Measurements from ENCODE around the gene WWP2. TPM values are rescaled to one million over a fixed set of nuclear protein-coding genes. Genes with fewer than 3 reads are reported as not detected.

Gene WWP2
- total RNA-seq, 1 experiment from 2014 or later: 12.0 TPM

DNA sequence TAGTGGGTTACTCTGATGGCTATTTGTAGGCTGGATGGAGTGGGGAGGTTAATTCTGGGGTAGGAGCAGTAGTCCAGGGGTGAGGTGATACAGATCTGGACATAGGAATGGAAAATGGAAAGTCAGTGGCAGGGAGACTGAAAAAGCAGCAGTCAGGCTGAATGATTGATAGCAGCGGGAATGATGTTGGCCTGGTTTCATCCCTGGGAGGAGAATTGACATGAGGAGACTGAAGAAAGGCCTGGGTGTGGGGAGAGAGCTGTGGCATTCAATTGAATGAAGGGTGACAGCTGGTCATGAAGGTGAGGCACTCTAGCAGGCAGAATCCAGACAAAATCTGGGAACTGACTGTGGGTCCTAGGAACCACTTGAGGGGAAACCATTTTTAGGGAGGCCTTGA is 154.3 kb downstream of the WWP2 start:
- H3K36me3 ChIP-seq: no peaks in the 10 kb centered on the region
- no peak overlapping the region for H3K27ac ChIP-seq
- no peaks in the 10 kb centered on the region for H3K9me3 ChIP-seq (replicated peaks)
- no peak overlapping the region for H3K4me3 ChIP-seq
- peaks cover 8% of the 10 kb centered on the region for H3K4me1 ChIP-seq
- H3K27me3 ChIP-seq: no peaks in the 10 kb centered on the region
- no peak for DNase-seq

DNA sequence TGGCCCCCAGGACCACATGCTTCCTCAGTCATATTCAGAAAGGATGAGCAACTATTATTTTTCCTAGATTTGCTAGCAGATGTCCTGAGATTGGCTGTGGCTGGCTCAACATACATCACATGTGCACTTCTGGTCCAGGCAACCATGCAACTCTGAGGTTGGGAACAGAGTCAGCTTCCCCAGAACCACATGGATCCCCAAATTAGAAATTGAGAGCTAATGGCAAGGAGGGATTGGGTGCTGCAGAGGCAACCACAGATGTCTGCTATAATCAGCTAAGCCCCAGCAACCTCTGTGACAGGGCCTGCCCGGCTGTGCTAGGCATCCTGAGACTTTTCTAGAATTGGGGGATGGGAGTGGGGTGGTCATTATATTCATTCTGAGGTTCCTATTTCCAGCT is 155.2 kb downstream of the WWP2 start:
- no peaks in the 10 kb centered on the region for H3K36me3 ChIP-seq
- H3K4me3 ChIP-seq: peak overlapping the region; percentile 42; the same call in 1 of the 2 replicates
- no peaks in the 10 kb centered on the region for H3K27me3 ChIP-seq
- peaks cover 8% of the 10 kb centered on the region for H3K4me1 ChIP-seq
- H3K9me3 ChIP-seq (replicated peaks): no peaks in the 10 kb centered on the region
- H3K27ac ChIP-seq: peak overlapping the region; percentile 32
- DNase-seq: no peak

- Histone ChIP-seq H3K36me3 (no peaks in the 10 kb centered on the region), H3K9me3 (replicated peaks) (no peaks in the 10 kb centered on the region), H3K27me3 (no peaks in the 10 kb centered on the region), H3K4me1 (peaks cover 8% of the 10 kb centered on the region), H3K4me3 (peak overlapping the region; percentile 42), H3K27ac (peak overlapping the region; percentile 32)
- peak; percentile 24 to 39 for DNase-seq
Observed at GRCh38 chr16:69917739-69918138, 155.6 kb downstream of the WWP2 start.

GRCh38 chr16:69918241-69918640 is 156.1 kb downstream of the WWP2 start:
- H3K9me3 ChIP-seq (replicated peaks): no peaks in the 10 kb centered on the region
- peaks cover 8% of the 10 kb centered on the region for H3K4me1 ChIP-seq
- no peaks in the 10 kb centered on the region for H3K27me3 ChIP-seq
- peak overlapping the region; percentile 42; the same call in 1 of the 2 replicates for H3K4me3 ChIP-seq
- no peak for DNase-seq
- H3K36me3 ChIP-seq: no peaks in the 10 kb centered on the region
- peak overlapping the region; percentile 32 for H3K27ac ChIP-seq

DNA sequence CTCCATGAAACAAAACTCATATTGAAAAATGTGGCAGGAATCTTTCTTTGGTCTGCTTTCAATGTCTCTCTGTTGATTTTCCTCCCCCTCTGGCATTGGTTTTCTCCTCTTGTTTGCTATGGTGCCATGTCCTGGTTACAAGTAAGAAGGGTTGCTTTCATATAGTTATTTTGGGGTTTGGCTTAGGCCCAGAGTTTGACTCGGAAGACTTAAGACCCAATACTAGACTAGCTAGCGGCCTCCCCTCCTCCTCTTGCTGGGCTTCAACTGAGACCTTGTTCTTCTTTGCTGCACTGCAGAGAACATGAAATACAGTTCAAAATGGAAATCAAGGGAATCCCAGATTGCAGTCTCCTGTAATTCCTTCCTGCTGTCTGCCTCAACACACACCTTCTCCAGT is 159.0 kb downstream of the WWP2 start:
- Histone ChIP-seq H3K27ac (no peak overlapping the region), H3K9me3 (replicated peaks) (no peaks in the 10 kb centered on the region), H3K4me1 (peaks cover 8% of the 10 kb centered on the region), H3K36me3 (no peaks in the 10 kb centered on the region), H3K4me3 (no peak overlapping the region), H3K27me3 (no peaks in the 10 kb centered on the region)
- DNase-seq: no peak

- DNase-seq: no peak
- no peaks in the 10 kb centered on the region for H3K27me3 ChIP-seq
Observed at GRCh38 chr16:69922200-69922599, 160.1 kb downstream of the WWP2 start.

DNA sequence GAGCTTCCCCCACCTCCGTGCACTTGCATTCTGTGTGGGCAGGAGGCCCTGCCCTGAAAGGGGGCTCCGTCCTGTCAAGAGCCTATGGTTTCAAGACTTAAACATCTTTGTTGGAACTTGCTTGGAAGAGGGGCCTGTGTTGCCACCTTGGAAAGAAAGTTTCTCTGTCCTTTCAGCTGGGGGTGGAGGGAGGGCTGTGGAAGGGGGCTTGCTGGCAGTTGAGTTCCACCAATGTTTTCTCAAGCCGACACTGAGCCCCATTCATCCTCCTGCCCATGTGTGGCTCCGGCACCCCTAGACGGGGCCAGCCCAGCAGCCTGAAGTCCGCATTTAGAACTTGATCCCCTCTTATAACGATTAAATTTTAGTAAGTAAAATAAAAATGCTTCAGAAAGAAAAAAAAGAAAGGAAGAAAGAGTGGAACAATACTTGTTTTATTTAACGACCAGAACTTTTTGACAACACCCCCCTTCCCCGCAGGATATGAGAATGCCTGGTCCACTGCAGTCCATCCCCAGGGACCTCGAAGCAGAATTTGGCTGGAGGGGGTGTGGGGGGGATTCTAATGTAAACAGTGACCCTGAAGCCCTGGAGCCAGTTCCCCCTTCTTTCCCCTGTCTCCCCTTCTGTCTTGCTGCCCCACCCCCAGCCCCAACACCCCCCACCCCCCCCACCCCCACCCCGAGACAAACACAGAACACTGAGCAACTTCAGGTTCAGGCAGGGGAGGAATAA is 162.1 kb downstream of the WWP2 start:
- Histone ChIP-seq H3K27ac (no peak overlapping the region), H3K9me3 (replicated peaks) (no peaks in the 10 kb centered on the region), H3K36me3 (no peaks in the 10 kb centered on the region), H3K4me3 (no peak overlapping the region), H3K4me1 (no peaks in the 10 kb centered on the region), H3K27me3 (no peaks in the 10 kb centered on the region)
- no peak for DNase-seq

More at GRCh38 chr16:69922200-69922599, 160.1 kb downstream of the WWP2 start:
- H3K9me3 ChIP-seq (replicated peaks): no peaks in the 10 kb centered on the region
- H3K27ac ChIP-seq: no peak overlapping the region
- peaks cover 6% of the 10 kb centered on the region for H3K4me1 ChIP-seq
- no peaks in the 10 kb centered on the region for H3K36me3 ChIP-seq
- no peak overlapping the region for H3K4me3 ChIP-seq

GRCh38 chr16:69924777-69925191 is 162.7 kb downstream of the WWP2 start:
- Histone ChIP-seq H3K9me3 (replicated peaks) (no peaks in the 10 kb centered on the region), H3K36me3 (no peaks in the 10 kb centered on the region), H3K27me3 (no peaks in the 10 kb centered on the region), H3K27ac (no peak overlapping the region), H3K4me3 (no peak overlapping the region), H3K4me1 (no peaks in the 10 kb centered on the region)
- peak in 1 of 2 experiments; percentile 11 for DNase-seq

GRCh38 chr16:69925311-69925710 is 163.2 kb downstream of the WWP2 start:
- Histone ChIP-seq H3K36me3 (no peaks in the 10 kb centered on the region), H3K27me3 (no peaks in the 10 kb centered on the region), H3K27ac (no peak overlapping the region), H3K9me3 (replicated peaks) (no peaks in the 10 kb centered on the region), H3K4me1 (no peaks in the 10 kb centered on the region), H3K4me3 (no peak overlapping the region)
- no peak for DNase-seq

DNA sequence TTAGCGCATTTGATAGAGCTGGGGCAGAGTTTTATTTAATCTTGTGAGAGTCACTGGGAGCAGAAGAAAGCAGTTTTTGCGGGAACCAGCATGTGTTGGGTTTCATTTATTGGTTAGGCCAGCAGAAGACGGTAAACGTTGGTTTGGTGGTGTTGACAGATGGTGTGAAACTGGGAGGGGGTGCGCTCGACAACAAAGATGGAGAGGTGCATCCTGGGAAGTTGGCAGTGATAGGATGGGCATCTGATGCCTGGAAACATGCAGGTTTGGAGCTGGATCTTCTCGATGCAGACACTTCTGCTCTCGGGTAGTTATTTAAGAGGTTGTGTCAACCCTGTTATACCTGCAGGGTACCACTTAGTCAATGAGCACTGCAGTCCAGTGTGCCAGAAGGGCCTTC is 164.1 kb downstream of the WWP2 start:
- Histone ChIP-seq H3K4me3 (no peak overlapping the region), H3K27ac (no peak overlapping the region), H3K36me3 (no peaks in the 10 kb centered on the region), H3K9me3 (replicated peaks) (no peaks in the 10 kb centered on the region), H3K27me3 (no peaks in the 10 kb centered on the region), H3K4me1 (no peaks in the 10 kb centered on the region)
- DNase-seq: no peak

DNA sequence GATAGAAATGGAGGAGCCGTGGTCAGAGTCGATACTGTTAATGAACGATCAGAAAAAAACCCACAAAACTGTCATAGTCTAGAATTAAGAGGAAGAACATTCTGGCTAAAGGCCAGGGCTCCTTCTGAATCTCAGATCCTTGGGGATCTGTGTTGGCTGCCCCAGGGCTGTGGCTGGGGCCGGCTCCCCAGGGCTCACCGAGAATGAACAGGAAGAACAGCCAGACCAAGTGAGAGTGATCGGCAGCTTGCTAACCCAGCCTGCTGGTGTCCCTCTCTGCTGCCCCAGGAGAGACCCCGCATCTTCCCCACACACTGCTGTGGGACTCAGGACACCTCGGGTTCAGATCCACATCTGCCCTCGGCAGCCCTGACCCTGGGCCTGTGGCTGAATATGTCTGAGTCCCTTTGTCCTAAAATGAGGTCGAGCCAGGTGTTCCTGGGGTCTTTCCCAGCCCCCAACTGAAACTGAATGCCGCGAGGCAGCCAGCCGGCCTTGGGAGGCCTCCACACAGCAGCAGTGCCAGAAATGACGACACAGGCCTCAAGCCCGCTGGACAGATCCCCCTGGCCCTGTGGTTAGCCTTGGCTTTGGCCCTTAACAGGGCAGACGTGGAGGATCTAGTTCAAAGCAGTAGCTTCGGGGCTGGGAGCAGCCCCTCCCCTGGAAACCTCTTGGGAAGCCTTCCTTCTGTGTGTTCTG is 165.1 kb downstream of the WWP2 start:
- peak; percentile 36 to 48 for DNase-seq
- Histone ChIP-seq H3K27ac (no peak overlapping the region), H3K4me1 (no peaks in the 10 kb centered on the region), H3K27me3 (no peaks in the 10 kb centered on the region), H3K36me3 (no peaks in the 10 kb centered on the region), H3K9me3 (replicated peaks) (no peaks in the 10 kb centered on the region), H3K4me3 (no peak overlapping the region)

DNA sequence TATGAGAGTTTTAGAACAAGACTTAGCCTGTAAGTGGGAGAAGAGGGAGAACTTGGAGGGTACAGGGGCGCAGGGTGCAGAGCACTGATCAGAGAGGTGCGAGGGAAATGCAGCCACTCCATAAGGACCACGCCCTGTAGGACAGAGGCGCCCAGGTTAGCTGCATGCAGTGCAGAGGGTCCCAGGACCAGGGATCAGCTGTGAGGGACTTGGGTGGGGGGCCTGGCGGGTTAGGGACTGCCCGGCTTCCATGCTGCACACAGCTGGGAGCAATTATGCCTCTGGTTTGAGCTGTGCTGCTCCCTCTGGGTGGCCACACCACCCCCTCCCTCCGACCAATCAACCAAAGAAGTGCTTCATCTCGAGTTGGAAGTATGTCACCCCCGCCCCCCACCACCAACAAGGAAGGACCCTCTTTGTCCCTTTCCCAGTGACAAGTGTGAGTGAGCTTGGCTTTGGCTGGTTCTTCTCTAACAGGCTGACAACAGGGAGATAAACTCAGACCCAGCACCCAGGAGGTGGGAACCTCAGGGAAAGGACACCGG is 166.8 kb downstream of the WWP2 start:
- Histone ChIP-seq H3K9me3 (replicated peaks) (no peaks in the 10 kb centered on the region), H3K27ac (no peak overlapping the region), H3K36me3 (no peaks in the 10 kb centered on the region), H3K27me3 (no peaks in the 10 kb centered on the region), H3K4me3 (no peak overlapping the region), H3K4me1 (no peaks in the 10 kb centered on the region)
- DNase-seq: no peak

GRCh38 chr16:69929480-69929879 is 167.3 kb downstream of the WWP2 start:
- Histone ChIP-seq H3K4me3 (no peak overlapping the region), H3K36me3 (no peaks in the 10 kb centered on the region), H3K27ac (no peak overlapping the region), H3K4me1 (no peaks in the 10 kb centered on the region), H3K9me3 (replicated peaks) (no peaks in the 10 kb centered on the region), H3K27me3 (no peaks in the 10 kb centered on the region)
- DNase-seq: no peak

DNA sequence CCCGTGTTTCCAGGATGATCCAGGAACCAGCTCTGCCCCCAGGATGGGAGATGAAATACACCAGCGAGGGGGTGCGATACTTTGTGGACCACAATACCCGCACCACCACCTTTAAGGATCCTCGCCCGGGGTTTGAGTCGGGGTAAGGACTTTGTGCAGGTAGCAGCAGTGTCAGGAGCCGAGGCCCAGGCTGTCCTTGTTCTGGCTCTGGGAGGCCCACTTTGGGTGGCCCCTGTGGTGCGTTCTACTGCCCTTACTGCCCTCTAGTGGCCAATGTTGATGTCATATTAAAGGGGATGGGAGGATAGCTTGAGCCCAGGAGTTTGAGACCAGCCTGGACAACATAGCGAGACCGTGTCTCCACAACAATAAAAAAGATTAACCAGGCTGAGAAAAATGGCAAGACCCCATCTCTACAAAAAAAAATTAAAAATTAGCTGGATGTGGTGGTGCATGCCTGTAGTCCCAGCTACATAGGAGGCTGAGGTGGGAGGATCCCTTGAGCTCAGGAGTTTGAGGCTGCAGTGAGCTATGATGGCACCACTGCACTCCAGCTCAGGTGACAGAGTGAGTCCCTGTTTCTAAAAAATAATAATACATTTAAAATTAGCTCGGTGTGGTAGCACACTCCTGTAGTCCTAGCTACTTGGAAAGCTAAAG is 168.1 kb downstream of the WWP2 start:
- no peaks in the 10 kb centered on the region for H3K36me3 ChIP-seq
- H3K9me3 ChIP-seq (replicated peaks): no peaks in the 10 kb centered on the region
- peak; percentile 35 to 74 for DNase-seq

DNA sequence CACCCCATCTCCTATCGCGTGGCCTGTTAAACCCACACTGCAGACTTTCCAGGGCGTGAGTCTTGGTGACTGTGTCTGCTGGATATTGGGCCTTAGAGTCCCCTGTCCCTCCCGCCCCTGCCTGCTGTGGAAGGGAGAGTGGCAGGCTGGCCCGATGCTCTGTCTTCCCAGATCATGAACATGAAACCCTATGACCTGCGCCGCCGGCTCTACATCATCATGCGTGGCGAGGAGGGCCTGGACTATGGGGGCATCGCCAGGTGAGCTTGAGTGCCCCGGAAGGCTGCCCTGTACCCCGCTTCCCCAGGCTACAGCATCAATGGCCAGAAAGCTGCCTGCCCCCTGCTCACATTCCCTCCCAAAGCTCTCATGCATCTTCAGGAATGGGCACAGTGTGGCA is 169.5 kb downstream of the WWP2 start:
- Histone ChIP-seq H3K27ac (no peak overlapping the region), H3K27me3 (no peaks in the 10 kb centered on the region), H3K4me1 (no peaks in the 10 kb centered on the region), H3K9me3 (replicated peaks) (no peaks in the 10 kb centered on the region), H3K36me3 (no peaks in the 10 kb centered on the region), H3K4me3 (no peak overlapping the region)
- no peak for DNase-seq

More for the DNA sequence above, 168.1 kb downstream of the WWP2 start:
- no peaks in the 10 kb centered on the region for H3K27me3 ChIP-seq
- no peak overlapping the region for H3K27ac ChIP-seq
- H3K4me3 ChIP-seq: no peak overlapping the region
- H3K4me1 ChIP-seq: no peaks in the 10 kb centered on the region

Measured in SJCRH30 (cell line).